NCI-H146 treated with DMSO at 0.1 percent for 48 hours (cell line): ENCODE measurements around the gene GRPEL2.
"Not testable (repeated sequence)": the region's sequence is repeated elsewhere in the genome, so short reads cannot be mapped to it uniquely, and the experiment has no call there.

Source experiments
- DNase-seq: peaks from one replicate; lab custom pipeline; 2025; ENCODE audit not compliant: unreplicated experiment; lab: John Stamatoyannopoulos, UW

GRPEL2 gene

DNA sequence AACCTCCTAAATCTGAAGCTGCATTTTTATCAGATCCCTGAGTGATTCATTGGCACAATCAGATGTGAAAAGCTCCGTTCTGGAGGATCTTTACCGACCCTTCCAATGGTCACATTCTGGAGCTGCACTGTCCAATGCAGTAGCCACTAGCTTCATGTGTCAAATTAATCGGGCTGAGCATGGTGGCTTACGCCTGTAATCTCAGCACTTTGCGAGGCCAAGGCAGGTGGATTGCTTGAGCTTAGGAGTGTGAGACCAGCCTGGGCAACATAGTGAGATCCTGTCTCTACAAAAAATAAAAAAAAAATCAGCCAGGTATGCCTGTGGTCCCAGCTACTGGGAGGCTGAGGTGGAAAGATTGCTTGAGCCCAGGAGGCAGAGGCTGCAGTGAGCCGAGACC, 30.1 kb downstream of the GRPEL2 start:
- no peak for DNase-seq

DNA sequence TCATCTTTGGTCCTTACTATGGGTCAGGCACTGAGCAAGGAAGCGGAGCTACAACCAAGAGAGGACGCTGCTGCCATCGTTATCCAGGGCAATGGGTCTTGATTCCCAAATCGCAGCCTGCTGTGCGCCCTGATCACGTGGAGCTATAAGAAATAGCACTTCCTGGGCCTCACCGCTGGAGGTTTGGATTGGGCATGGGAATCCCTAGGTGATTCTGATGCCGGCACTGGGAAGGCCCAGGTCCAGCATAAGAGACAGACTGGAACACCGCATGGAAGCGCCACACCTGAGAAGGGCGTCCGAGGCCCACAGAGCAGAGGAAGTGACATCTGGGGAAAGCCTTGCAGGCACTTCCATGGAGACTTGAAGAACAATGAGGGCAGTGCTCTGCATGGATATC, 30.8 kb downstream of the GRPEL2 start:
- DNase-seq, result no peak

DNA sequence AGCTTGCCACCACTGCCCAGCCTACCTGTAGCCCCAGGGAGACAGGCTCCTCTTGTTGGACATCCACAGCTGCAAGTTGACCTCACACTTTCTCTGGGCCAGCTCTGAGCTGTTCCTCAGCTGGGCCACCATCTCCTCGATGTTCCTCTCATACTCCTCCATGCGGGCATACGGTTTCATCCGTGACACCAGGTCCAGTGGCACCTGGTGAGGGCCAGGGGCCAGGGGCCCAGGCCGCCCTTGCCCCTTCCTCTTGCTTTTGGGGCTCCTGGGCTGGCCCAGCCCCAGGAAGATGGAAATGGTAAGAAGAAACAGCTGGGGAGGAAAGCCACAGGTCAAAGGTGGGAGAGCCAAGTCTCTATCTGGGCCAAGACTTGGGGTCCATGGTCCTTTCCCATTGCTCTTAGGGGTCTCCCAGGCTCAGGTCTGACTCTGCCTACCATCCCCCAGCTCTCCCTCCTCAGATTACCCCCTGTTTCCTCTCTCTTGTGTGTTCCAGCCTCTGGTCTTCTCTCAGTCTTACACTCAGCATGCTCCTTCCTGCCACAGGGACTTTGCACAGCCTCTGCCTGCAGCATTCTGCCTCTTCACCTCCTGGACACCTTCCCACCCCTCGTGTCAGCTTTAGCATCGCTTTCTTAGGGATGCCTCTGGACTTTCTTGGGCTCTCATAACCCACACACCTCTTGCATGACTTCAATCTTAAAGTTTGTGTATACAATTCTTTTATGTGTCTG, 31.6 kb downstream of the GRPEL2 start:
- no peak for DNase-seq

DNA sequence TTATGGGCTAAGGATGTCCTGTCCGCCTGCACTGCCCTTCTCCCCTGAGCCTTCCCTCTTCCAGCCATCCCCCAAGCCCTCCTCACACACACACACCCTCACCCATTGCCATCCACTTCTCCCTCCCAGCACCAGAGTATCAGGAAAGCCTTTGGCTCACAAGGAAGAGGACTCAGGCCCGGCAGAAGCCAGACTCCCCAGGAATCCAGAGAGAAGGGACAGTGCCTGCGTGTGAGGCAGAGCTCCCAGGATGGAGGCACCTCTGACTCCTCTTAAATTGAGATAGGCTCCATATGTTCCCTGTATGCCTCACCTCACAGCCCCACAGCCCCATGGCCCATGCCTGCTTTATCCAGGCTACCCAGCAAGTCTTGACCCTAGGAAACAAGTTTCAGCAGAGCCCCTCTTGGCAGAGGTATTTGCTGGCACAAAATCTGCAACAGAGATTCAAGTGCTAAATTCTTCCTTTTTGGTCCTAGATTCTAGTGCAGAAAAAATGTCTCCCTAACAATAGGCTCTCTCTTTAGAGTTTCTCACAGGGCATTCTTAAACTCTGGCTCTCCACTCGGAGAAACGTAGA, 33.0 kb downstream of the GRPEL2 start:
- no peak for DNase-seq

DNA sequence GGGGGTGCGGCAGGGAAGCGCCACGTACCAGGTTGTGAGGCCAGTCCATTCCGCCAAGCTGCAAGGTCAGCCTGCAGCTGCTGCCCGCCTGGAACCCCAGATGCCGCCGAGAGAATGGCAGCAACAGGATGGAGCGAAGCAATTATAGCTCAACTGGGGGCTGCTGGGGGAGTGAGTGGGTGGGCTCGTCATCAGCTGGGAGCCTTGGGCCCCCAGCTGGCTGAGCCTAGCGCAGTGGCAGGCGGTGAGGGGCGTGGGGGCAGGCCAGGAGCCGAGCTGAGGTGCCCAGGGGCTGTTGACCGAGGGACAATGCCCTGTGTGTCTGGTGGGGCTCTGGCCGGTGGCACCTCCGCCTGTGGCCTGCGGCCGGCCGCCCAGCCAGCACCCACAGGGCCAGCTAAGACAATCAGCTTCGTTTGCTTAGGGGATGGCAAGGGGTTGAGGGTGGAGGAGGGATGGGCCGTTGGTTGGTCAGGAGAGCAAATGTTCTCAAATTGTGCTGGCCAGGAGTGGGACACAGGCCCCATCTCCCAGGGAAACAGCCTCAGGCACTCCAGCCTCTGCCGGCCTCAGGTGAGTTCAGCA, 34.0 kb downstream of the GRPEL2 start, which contains the start of gene IL17B:
Gene IL17B, minus strand, starts transcription at position 116 of the 585 bp plus-strand sequence. Its CDS starts 67 bp downstream, at position 49.
- no peak for DNase-seq

GRCh38 chr5:149379818-149380374, 34.6 kb downstream of the GRPEL2 start:
- no peak for DNase-seq

- no peak for DNase-seq
Measured at GRCh38 chr5:149380466-149381121, 35.3 kb downstream of the GRPEL2 start.

DNA sequence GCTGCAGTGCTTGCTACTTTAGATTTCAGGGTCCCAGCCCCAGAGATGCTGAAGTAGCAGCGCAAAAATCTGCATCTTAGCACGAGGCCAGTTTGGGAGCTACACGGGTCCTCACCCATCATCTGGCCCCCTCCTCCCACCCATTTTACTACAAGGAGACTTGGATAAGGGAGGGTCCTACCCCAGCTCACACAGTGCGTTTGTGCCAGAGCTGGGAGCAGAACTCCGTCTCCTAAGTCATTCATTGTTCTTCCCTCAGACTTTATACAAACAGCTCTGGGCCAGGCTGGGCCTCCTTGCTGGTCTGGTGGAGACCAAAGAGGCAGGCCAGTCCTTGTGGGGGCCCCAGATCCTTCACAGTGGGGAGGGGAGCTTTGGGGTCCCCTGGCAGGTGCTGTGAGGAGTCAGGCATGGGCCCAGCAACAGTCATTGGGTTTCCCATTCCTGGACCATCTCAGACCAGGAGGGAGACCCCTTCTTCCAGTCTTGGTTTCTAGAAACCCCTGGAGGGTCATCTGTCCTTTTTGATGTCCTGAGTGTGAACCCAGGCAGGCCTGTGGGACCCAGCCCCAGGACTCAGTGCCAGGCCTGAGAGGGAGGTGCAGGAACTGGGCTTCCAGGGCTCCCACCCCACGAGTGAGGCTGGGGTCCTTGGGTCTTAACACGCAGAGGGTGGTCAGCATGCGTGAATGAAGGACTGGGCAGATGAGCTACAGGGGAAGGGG, 36.1 kb downstream of the GRPEL2 start:
- no peak for DNase-seq

DNA sequence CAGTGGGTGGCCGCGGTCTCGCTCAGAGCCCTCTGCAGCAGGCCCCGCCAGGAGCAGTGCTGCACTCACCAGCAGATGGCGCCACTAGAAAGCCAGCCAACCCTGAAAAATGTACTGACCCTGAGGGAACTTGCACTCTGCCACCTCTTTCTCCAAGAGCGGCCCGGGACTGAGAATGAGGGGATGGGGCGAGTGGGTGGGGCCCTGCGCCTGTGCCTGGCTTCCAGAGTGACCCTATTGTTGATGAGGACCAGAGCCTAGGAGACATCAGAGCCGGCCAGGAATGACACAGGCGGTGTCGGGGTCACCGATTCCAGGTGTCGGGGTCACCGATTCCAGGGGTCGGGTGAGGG, 36.7 kb downstream of the GRPEL2 start:
- DNase-seq, result peak; percentile 7

- DNase-seq, result no peak
Measured at GRCh38 chr5:149382517-149383220, 37.4 kb downstream of the GRPEL2 start.

DNA sequence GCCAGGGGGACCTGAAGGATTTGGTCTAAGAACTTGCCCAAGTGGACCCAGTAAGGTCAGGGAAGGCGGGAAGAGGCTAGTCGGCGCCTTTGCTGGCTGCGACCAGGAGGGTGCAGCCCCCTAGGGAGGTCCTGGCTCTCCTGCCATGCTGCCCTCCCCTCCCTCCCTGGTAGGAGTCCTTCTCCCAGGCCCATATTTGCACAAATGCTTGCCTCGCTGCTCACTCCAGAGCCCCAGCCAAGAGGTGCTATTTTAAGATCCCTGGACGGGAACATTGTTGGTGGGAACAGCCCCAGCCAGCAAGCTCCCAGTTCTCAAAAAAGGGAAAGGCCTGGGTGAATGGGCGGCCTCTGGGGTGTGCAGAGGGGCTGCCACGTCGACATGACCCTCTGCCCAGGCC, 38.1 kb downstream of the GRPEL2 start:
- DNase-seq, result no peak

GRCh38 chr5:149386166-149386565, 40.9 kb downstream of the GRPEL2 start:
- DNase-seq, result no peak

DNA sequence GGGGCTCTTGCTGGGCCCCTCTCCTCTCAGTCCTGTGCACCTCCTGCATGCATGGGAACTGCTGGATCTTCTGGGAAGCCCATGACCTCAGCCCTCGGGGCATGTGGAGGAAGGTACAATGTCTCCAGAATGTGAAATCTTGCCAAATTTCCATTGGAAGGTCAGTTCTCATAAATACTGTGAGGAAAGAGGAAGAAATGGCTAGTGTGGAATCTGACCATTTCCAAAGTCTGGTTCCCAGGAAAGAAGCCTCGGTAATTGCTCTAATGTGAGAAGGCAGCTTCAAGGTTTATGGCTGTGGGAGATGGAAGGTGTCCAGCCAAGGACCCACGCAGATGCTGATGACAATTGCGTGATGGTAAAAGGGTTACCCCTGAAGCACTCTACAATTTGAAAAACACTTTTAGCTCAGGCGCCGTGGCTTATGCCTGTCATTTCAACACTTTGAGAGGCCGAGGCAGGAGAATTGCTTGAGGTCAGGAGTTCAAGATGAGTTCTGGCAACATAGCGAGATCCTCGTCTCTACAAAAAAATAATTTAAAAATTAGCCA, 41.9 kb downstream of the GRPEL2 start:
- DNase-seq, result no peak

- no peak for DNase-seq
Measured at GRCh38 chr5:149387982-149388381, 42.7 kb downstream of the GRPEL2 start.

DNA sequence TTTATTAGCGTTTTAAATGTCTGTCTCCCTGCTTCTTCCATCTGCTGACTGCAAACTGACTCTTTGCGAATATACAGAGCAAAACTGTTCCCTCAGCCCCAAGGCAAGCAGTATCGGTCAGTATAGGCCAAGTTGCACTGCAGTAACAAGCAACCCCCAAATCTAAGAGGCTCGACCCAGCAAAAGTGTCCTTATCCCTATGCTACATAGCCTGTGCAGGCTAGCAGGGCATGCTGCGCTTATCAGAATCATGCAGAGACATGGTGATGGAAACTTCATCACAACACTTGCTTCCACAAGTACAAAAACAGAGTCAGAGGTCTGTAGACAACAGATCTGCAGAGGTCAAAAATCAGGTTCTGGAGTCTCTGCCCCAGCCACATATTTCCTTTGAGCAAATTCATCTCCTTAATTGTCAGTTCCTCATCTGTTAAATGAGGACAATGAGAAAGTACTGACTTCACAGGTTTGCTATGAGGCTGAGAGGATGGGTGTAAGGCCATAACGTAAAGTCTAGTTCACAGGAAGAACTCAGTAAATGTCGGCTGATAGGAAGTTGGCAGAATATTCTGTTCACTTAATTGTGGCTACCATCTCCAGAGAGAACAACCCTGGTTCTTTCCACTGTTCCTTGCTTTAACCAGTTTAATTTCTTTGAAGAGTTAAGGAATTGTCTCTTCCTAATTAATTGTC, 43.3 kb downstream of the GRPEL2 start:
- no peak for DNase-seq

GRCh38 chr5:149389552-149390495, 44.5 kb downstream of the GRPEL2 start:
- DNase-seq, result no peak

DNA sequence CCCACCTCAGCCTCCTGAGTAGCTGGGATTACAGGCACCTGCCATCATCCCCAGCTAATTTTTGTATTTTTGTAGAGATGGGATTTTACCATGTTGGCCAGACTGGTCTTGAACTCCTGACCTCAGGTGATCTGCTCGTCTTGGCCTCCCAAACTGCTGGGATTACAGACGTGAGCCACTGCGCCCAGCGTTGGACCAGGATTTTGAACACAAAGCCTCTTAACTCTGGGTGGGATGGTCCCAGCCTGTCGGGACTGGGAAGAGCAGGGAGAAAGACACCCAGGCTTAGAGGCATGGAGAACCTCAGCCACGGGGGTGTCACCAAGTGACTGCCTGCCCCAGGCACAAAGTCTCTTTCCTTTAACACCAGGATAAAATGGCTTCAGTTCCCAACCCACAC, 45.8 kb downstream of the GRPEL2 start:
- not testable (repeated sequence) for DNase-seq

- DNase-seq, result no peak
Measured at GRCh38 chr5:149391524-149391923, 46.2 kb downstream of the GRPEL2 start.
